Mucosa of rectum (tissue), 2 donors: Measurements from ENCODE around the gene IKBIP.
"Not testable (repeated sequence)": the region's sequence is repeated elsewhere in the genome, so short reads cannot be mapped to it uniquely, and the experiment has no call there.

ENCODE experiments used
- H3K27ac ChIP-seq, 2 donors: one replicate each; pipeline ENCODE4 v1.7.0; 2013; ENCODE audit warnings: inconsistent platforms in 2 of 2, low read depth in 2 of 2, low read length in 2 of 2
- H3K27me3 ChIP-seq, 2 donors: one replicate each; pipeline ENCODE4 v1.7.0; 2013; ENCODE audit warnings: low read length in 2 of 2; ENCODE audit not compliant: control insufficient read depth in 2 of 2, insufficient read depth in 2 of 2
- H3K36me3 ChIP-seq, 2 donors: one replicate each; pipeline ENCODE4 v1.7.0; 2013; ENCODE audit warnings: low read length in 2 of 2; ENCODE audit not compliant: control insufficient read depth in 2 of 2, insufficient read depth in 2 of 2
- H3K4me1 ChIP-seq, 2 donors: one replicate each; pipeline ENCODE4 v1.7.0; 2013; ENCODE audit warnings: low read length in 2 of 2, mild to moderate bottlenecking in 1 of 2; ENCODE audit not compliant: control insufficient read depth in 2 of 2, insufficient read depth in 2 of 2
- H3K4me3 ChIP-seq, 2 donors: one replicate each; pipeline ENCODE4 v1.7.0; 2013; ENCODE audit warnings: low read length in 2 of 2
- H3K9ac ChIP-seq, 2 donors: one replicate each; pipeline ENCODE4 v1.7.0; 2013; ENCODE audit warnings: low read length in 2 of 2, low read depth in 1 of 2, mild to moderate bottlenecking in 1 of 2
- H3K9me3 ChIP-seq, 2 donors: one replicate each; pipeline ENCODE4 v1.7.0; 2013; ENCODE audit warnings: low read length in 2 of 2; ENCODE audit not compliant: control insufficient read depth in 2 of 2
- donor health status: healthy.
- donor health status: Normal muscosa, but diverticular disease.

The IKBIP gene

DNA sequence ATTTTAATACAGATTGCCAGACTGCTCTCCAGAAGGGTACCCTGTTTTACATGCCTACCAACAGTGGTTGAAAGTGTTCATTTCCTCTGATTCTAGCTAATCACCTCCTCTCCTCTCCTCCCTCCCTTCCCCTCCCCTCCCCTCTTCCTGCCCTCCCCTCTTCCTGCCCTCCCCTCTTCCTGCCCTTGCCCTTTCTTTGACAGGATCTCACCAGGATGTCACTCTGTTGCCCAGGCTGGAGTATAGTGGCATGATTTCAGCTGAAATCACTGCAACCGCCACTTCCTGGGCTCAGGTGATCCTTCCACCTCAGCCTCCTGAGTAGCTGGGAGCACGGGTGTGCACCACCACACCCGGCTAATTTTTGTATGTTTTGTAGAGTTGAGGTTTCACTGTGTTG lies 25.2 kb upstream of the IKBIP start:
- Histone ChIP-seq H3K9ac (no peak overlapping the region), H3K36me3 (peaks cover 45 to 52% of the 10 kb centered on the region in 2 donors), H3K4me3 (no peak overlapping the region), H3K9me3 (no peaks in the 10 kb centered on the region), H3K27ac (no peak overlapping the region), H3K27me3 (no peaks in the 10 kb centered on the region), H3K4me1 (no peaks in the 10 kb centered on the region)

DNA sequence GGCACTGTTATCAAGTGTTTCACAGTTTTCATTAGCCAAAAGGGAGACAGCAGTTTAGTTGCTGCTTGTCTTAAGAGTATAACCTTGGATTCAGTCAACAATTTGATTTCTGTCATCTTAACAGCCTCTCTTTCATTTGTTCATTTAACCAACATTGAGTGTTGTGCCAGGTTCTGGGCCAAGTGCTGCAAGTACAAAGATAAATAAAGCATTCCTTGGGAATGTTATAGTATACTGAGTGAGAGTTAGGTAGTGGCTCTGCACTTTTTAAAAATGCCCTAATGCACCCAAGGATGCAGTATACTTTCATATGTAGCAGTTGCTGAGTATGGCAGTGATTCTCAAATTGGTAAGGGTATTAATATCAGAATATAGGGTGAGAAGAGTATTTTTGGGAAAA lies 15.9 kb upstream of the IKBIP start:
- no peaks in the 10 kb centered on the region for H3K9me3 ChIP-seq
- H3K27me3 ChIP-seq: no peaks in the 10 kb centered on the region
- no peaks in the 10 kb centered on the region for H3K4me1 ChIP-seq
- H3K27ac ChIP-seq: no peak overlapping the region
- no peak overlapping the region for H3K4me3 ChIP-seq
- H3K9ac ChIP-seq: no peak overlapping the region
- H3K36me3 ChIP-seq: peaks cover 34 to 56% of the 10 kb centered on the region in 2 donors

DNA sequence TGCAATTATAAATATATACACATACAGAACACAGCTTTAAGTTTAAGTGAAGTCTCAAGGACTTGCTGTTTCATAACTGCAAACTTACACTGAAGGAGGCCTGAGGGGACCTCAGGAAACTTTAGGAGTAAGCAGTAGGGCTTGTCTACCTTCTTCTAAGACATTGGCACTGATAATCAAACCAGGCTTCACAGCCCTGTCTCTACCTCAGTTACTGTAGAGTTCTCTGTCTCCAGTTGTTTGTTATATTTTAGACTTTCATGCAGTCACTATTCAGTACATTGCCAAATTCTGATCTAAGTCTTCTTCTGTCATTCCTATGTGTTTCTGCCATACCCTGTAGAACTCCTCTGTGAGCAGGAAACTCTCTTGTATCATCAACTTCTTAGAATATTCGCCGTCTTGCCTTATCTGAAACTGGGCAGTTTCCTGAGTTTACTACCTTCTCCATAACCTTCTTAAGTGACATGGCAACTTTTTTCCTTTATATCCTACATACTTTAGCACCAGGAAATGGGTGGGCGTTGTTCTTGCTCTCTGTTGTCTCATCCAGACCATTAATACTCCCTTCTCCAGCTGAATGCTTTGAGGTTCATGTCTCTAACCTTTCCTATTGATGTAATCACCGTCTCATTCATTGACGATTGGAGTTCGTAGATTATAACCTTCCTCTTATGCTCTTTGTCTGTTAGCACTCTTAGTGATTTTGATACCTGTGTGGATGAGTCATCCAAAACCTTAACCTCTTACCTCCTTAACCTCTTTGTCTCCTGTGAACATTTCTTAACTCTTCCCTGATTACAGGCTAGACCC lies 11.9 kb upstream of the IKBIP start:
- H3K27me3 ChIP-seq: no peaks in the 10 kb centered on the region
- no peaks in the 10 kb centered on the region for H3K4me1 ChIP-seq
- H3K9ac ChIP-seq: no peak overlapping the region
- no peak overlapping the region for H3K4me3 ChIP-seq
- H3K27ac ChIP-seq: no peak overlapping the region
- peaks cover 21 to 34% of the 10 kb centered on the region in 2 donors for H3K36me3 ChIP-seq
- H3K9me3 ChIP-seq: no peaks in the 10 kb centered on the region

DNA sequence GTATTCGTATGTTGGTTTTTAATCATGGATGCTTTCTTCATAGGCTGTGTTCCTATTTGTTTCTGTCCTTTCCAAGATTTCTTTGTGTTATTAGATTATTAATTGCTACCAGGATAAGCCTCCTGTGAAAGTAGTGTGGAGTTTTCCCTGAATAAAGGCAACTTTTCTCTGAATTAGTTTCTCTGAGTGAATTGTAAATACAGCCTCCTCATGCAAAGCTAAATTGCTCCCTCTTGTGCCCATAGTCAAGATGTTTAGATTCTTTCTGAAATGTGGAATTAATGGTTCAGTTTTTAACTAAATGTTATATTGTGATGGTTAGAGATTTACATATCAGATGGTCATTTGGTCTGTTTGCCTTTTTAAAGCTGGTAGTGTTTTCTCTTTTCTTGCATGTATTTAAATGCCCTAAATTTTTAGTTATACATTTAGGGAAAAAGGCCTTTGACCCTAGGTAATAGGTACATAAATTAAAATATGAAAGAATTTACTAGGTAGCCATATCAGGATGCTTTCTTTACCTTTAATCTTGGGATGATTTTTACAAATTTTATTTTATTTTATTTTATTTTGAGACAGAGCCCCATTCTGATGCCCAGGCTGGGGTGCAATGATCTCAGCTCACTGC lies 9.4 kb upstream of the IKBIP start:
- H3K4me3 ChIP-seq: no peak overlapping the region
- no peaks in the 10 kb centered on the region for H3K4me1 ChIP-seq
- H3K9ac ChIP-seq: no peak overlapping the region
- H3K9me3 ChIP-seq: no peaks in the 10 kb centered on the region
- H3K36me3 ChIP-seq: peaks cover 32 to 38% of the 10 kb centered on the region in 2 donors
- no peaks in the 10 kb centered on the region for H3K27me3 ChIP-seq
- H3K27ac ChIP-seq: no peak overlapping the region

GRCh38 chr12:98651328-98651727 lies 6.7 kb upstream of the IKBIP start:
- Histone ChIP-seq H3K4me3 (no peak overlapping the region), H3K36me3 (peaks cover 23 to 30% of the 10 kb centered on the region in 2 donors), H3K9ac (no peak overlapping the region), H3K9me3 (no peaks in the 10 kb centered on the region), H3K27me3 (no peaks in the 10 kb centered on the region), H3K27ac (no peak overlapping the region), H3K4me1 (peaks cover 4% of the 10 kb centered on the region in 2 donors)

GRCh38 chr12:98646294-98647090 lies 1.9 kb upstream of the IKBIP start:
- Histone ChIP-seq H3K27ac (no peak overlapping the region), H3K36me3 (peaks cover 21 to 25% of the 10 kb centered on the region in 2 donors), H3K9ac (peak overlapping the region; percentile 90 to 94), H3K27me3 (no peaks in the 10 kb centered on the region), H3K9me3 (no peaks in the 10 kb centered on the region), H3K4me1 (peaks cover 6% of the 10 kb centered on the region in 2 donors), H3K4me3 (peak overlapping the region; percentile 91 to 93)

DNA sequence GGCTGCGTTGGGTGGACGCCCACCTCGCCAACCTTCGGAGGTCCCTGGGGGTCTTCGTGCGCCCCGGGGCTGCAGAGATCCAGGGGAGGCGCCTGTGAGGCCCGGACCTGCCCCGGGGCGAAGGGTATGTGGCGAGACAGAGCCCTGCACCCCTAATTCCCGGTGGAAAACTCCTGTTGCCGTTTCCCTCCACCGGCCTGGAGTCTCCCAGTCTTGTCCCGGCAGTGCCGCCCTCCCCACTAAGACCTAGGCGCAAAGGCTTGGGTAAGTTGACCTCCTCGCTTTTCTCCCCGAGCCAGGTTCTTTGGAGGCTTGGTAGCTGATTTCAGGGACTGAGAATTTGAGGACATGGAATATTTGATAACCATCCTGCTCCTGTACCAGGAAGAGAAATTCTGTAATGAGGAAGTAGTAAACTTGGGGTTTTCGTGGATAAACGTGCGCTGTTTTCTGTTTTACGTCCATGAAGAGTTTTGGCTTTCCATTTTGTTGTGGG lies 1.0 kb upstream of the IKBIP start:
- Histone ChIP-seq H3K27me3 (no peaks in the 10 kb centered on the region), H3K4me3 (peak overlapping the region; percentile 91 to 93), H3K36me3 (peaks cover 17 to 20% of the 10 kb centered on the region in 2 donors), H3K4me1 (peaks cover 6% of the 10 kb centered on the region in 2 donors), H3K27ac (peak overlapping the region; percentile 93 to 94), H3K9ac (peak overlapping the region; percentile 90 to 94), H3K9me3 (no peaks in the 10 kb centered on the region)

GRCh38 chr12:98644433-98644711 lies 216 bp downstream of the IKBIP start:
- peaks cover 6% of the 10 kb centered on the region in 2 donors for H3K4me1 ChIP-seq
- no peaks in the 10 kb centered on the region for H3K27me3 ChIP-seq
- peak overlapping the region; percentile 81 to 94 for H3K9ac ChIP-seq
- H3K9me3 ChIP-seq: no peaks in the 10 kb centered on the region
- peak overlapping the region; percentile 79 to 93 for H3K27ac ChIP-seq
- H3K4me3 ChIP-seq: peak overlapping the region; percentile 91 to 93
- peaks cover 8 to 12% of the 10 kb centered on the region in 2 donors for H3K36me3 ChIP-seq

DNA sequence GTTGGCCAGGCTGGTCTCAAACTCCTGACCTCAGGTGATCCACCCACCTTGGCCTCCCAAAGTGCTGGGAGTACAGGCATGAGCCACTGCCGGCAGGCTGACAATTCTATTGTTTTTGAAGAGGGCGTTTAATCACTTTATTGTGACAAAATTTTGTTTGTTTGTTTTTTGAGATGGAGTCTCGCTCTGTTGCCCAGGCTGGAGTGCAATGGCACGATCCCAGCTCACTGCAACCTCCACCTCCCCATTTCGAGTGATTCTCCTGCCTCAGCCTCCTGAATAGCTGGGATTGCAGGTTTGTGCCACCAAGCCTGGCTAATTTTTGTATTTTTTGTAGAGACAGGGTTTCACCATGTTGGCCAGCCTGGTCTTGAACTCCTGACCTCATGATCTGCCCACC lies 1.8 kb downstream of the IKBIP start:
- H3K36me3 ChIP-seq, H3K27me3 ChIP-seq, H3K4me1 ChIP-seq, H3K27ac ChIP-seq, H3K4me3 ChIP-seq, H3K9me3 ChIP-seq, H3K9ac ChIP-seq: not testable (repeated sequence)

DNA sequence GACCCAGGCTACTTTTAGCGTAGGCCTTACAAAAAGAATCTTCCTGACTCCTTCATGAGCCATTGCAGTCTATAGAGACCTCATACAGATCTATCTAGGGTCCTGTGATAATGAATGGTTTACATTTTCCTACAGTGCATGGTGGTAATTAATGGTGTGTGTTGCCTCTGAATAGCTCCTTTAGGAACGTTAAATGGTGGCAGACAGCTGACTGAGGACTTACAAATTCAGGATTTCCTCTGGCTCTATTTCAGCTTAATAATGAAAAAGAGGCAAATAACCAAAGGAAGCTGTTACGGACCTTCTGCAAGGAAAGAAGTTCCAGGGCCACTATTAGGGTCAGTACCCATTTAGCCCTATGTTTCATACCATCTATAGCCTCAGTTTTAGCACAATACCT lies 5.1 kb downstream of the IKBIP start:
- H3K9ac ChIP-seq: no peak overlapping the region
- no peaks in the 10 kb centered on the region for H3K9me3 ChIP-seq
- H3K36me3 ChIP-seq: no peaks in the 10 kb centered on the region
- H3K4me3 ChIP-seq: no peak overlapping the region
- peaks cover 0 to 3% of the 10 kb centered on the region in 2 donors for H3K4me1 ChIP-seq
- no peak overlapping the region for H3K27ac ChIP-seq
- no peaks in the 10 kb centered on the region for H3K27me3 ChIP-seq
